ENCODE results near the gene SRA1.

Gene SRA1

GRCh38 chr5:140549237-140550144 lies 7.8 kb downstream of the SRA1 start:
- DNase-seq, result peak in 1 of 2 experiments; percentile 19

- DNase-seq, result no peak
These were observed 8.5 kb downstream of the SRA1 start for GRCh38 chr5:140548791-140549190.

- no peak for DNase-seq
These were observed 9.0 kb downstream of the SRA1 start for GRCh38 chr5:140548300-140548688.

- peak; percentile 92 to 95 for DNase-seq
These were observed 9.6 kb downstream of the SRA1 start, which contains the start of gene EIF4EBP3 for GRCh38 chr5:140547508-140548299. Gene EIF4EBP3 (plus strand): TSS chr5:140547662. CDS start chr5:140547738, 76 bp downstream.

- DNase-seq, result no peak
These were observed 10.3 kb downstream of the SRA1 start for GRCh38 chr5:140546851-140547507.

- no peak for DNase-seq
These were observed 11.7 kb downstream of the SRA1 start for GRCh38 chr5:140545606-140546005.

GRCh38 chr5:140544986-140545385 lies 12.3 kb downstream of the SRA1 start:
- no peak for DNase-seq

- no peak for DNase-seq
These were observed 14.3 kb downstream of the SRA1 start for GRCh38 chr5:140542972-140543371.

GRCh38 chr5:140540227-140540626 lies 17.0 kb downstream of the SRA1 start:
- DNase-seq, result no peak

- DNase-seq, result no peak
These were observed 33.3 kb downstream of the SRA1 start for GRCh38 chr5:140524003-140524402.

- no peak for DNase-seq
These were observed 44.1 kb downstream of the SRA1 start for GRCh38 chr5:140513124-140513523.

GRCh38 chr5:140509898-140510297 lies 47.4 kb downstream of the SRA1 start:
- DNase-seq, result peak in 1 of 2 experiments; percentile 3

- DNase-seq, result no peak
These were observed 54.4 kb downstream of the SRA1 start for GRCh38 chr5:140502834-140503233.
